ENCODE data around the gene ATF1. TPM values are rescaled to one million over a fixed set of nuclear protein-coding genes. Genes with fewer than 3 reads are reported as not detected.
A peak's percentile ranks its signal among the peaks of the same experiment; 100 is the strongest.
"Not testable (repeated sequence)": the region's sequence is repeated elsewhere in the genome, so short reads cannot be mapped to it uniquely, and the experiment has no call there.

Gene ATF1
- total RNA-seq, 4 donors from 2014 or later = 10.0 to 19.4 (median 16.5) TPM

- no peak for DNase-seq
- Histone ChIP-seq H3K4me1 (peaks cover 0 to 5% (median 0%) of the 10 kb centered on the region in 4 donors), H3K27me3 (no peaks in the 10 kb centered on the region), H3K4me3 (no peak overlapping the region), H3K27ac (no peak overlapping the region), H3K9me3 (no peaks in the 10 kb centered on the region), H3K36me3 (peaks cover 0 to 38% (median 7%) of the 10 kb centered on the region in 4 donors)
- TF ChIP-seq POLR2A (IDR thresholded peaks at IDR 0.05) (no peak), EP300 (IDR thresholded peaks at IDR 0.05; ENCODE audit: low read depth) (no peak), POLR2AphosphoS5 (IDR thresholded peaks at IDR 0.05) (no peak), CTCF (IDR thresholded peaks at IDR 0.05) (no peak)
- intact Hi-C loops (cut with DNase I; ENCODE audit: low total_unique reads) (no loop called here), in situ Hi-C loops (cut with MboI; ENCODE audit: low pct_ligation_motif_present in 1 of 4, low pct_unique_long_range_greater_than_20kb in 1 of 4, low sequenced_read_pairs in 3 of 4) (loop anchor here in 3 of 4 donors (10.0 kb wide), 2 partner anchors 165 to 175 kb away; no protein-coding TSS in a partner anchor)
These were observed 56.3 kb downstream of the ATF1 start for GRCh38 chr12:50820177-50820576.

GRCh38 chr12:50822082-50822481 is 58.2 kb downstream of the ATF1 start:
- Histone ChIP-seq H3K9me3 (no peaks in the 10 kb centered on the region), H3K27me3 (no peaks in the 10 kb centered on the region), H3K27ac (no peak overlapping the region), H3K4me3 (no peak overlapping the region), H3K36me3 (peaks cover 0 to 19% (median 0%) of the 10 kb centered on the region in 4 donors), H3K4me1 (peaks cover 0 to 12% (median 4%) of the 10 kb centered on the region in 4 donors)
- intact Hi-C loops (cut with DNase I; ENCODE audit: low total_unique reads) (no loop called here), in situ Hi-C loops (cut with MboI; ENCODE audit: low pct_ligation_motif_present in 1 of 4, low pct_unique_long_range_greater_than_20kb in 1 of 4, low sequenced_read_pairs in 3 of 4) (loop anchor here in 3 of 4 donors (10.0 kb wide), 2 partner anchors 163 to 173 kb away; no protein-coding TSS in a partner anchor)
- no peak for DNase-seq
- WGBS, 2 donors (ENCODE audit: low coverage in 1 of 2) = 96 to 100% methylated on average over 1 of the region's 1 CpG
- TF ChIP-seq POLR2AphosphoS5 (IDR thresholded peaks at IDR 0.05) (no peak), EP300 (IDR thresholded peaks at IDR 0.05; ENCODE audit: low read depth) (no peak), CTCF (IDR thresholded peaks at IDR 0.05) (no peak), POLR2A (IDR thresholded peaks at IDR 0.05) (no peak)

- not testable (repeated sequence) for H3K36me3 ChIP-seq, H3K27me3 ChIP-seq, H3K9me3 ChIP-seq, H3K4me3 ChIP-seq, H3K27ac ChIP-seq, DNase-seq
- WGBS, 2 donors (ENCODE audit: low coverage in 1 of 2) = 88 to 92% methylated on average over 7 to 11 of the region's 11 CpGs
- in situ Hi-C loops (cut with MboI; ENCODE audit: low pct_ligation_motif_present in 1 of 4, low pct_unique_long_range_greater_than_20kb in 1 of 4, low sequenced_read_pairs in 3 of 4) = loop anchor here in 3 of 4 donors (10.0 kb wide), 2 partner anchors 161 to 171 kb away; no protein-coding TSS in a partner anchor
- H3K4me1 ChIP-seq = peaks cover 0 to 12% (median 4%) of the 10 kb centered on the region in 4 donors
- intact Hi-C loops (cut with DNase I; ENCODE audit: low total_unique reads) = loop anchor here (2.0 kb wide), 1 partner anchor 163 kb away; no protein-coding TSS in a partner anchor
These were observed 59.8 kb downstream of the ATF1 start for GRCh38 chr12:50823724-50824123.

- Histone ChIP-seq H3K36me3 (no peaks in the 10 kb centered on the region), H3K9me3 (no peaks in the 10 kb centered on the region), H3K4me1 (peaks cover 0 to 12% (median 4%) of the 10 kb centered on the region in 4 donors), H3K27me3 (no peaks in the 10 kb centered on the region), H3K27ac (peak overlapping the region; percentile 11 to 61 (median 42)), H3K4me3 (no peak overlapping the region)
- no peak for TF ChIP-seq CTCF (IDR thresholded peaks at IDR 0.05)
- intact Hi-C loops (cut with DNase I; ENCODE audit: low total_unique reads) = loop anchor here (2.0 kb wide), 1 partner anchor 162 kb away; no protein-coding TSS in a partner anchor
- WGBS, 2 donors (ENCODE audit: low coverage in 1 of 2) = 28 to 40% methylated on average over 1 to 4 of the region's 4 CpGs
- DNase-seq = no peak
- in situ Hi-C loops (cut with MboI; ENCODE audit: low pct_ligation_motif_present in 1 of 4, low pct_unique_long_range_greater_than_20kb in 1 of 4, low sequenced_read_pairs in 3 of 4) = loop anchor here (10.0 to 25.0 kb wide), 3 partner anchors 137 to 170 kb away; partner anchors contain the start of gene HIGD1C (in 1 of the 4)
These were observed 61.0 kb downstream of the ATF1 start for GRCh38 chr12:50824914-50825313.

Data from transverse colon (tissue), 4 donors.